Astrocyte of the cerebellum (primary cell): ENCODE results near the gene ABCC3.
A peak's percentile ranks its signal among the peaks of the same experiment; 100 is the strongest.

Source experiments
- DNase-seq: peaks from one replicate; pipeline ENCODE4 v3.0.0-alpha.2; 2011; ENCODE audit warnings: low read depth
- H3K4me3 ChIP-seq: 2 replicates; pipeline ENCODE4 v1.5.1; 2011; ENCODE audit warnings: mild to moderate bottlenecking, low read depth, low read length, moderate library complexity
- CTCF ChIP-seq: IDR thresholded peaks from 2 replicates; pipeline ENCODE4 v1.5.1; 2012; ENCODE audit warnings: low read length, low read depth, moderate library complexity, mild to moderate bottlenecking; ENCODE audit errors: missing control alignments
- in situ Hi-C: cut with HindIII; loops from 2 replicates; pipeline ENCODE4 v1.10.0; 2017; ENCODE audit warnings: low sequenced_read_pairs

The ABCC3 gene

GRCh38 chr17:50633683-50634082 lies 998 bp upstream of the ABCC3 start:
- no peak overlapping the region for H3K4me3 ChIP-seq
- in situ Hi-C loops, result no loop called here
- DNase-seq, result no peak
- no peak for TF ChIP-seq CTCF

GRCh38 chr17:50634915-50635731 lies 442 bp downstream of the ABCC3 start:
- H3K4me3 ChIP-seq, result peak overlapping the region; percentile 50
- no peak for DNase-seq
- in situ Hi-C loops, result loop anchor here (5.0 kb wide), 1 partner anchor 43 kb away; no protein-coding TSS in a partner anchor

GRCh38 chr17:50635732-50635981 lies 976 bp downstream of the ABCC3 start:
- H3K4me3 ChIP-seq, result peak overlapping the region; percentile 50
- no peak for TF ChIP-seq CTCF
- no peak for DNase-seq
- in situ Hi-C loops, result loop anchor here (5.0 kb wide), 1 partner anchor 43 kb away; no protein-coding TSS in a partner anchor

More at GRCh38 chr17:50634915-50635731, 442 bp downstream of the ABCC3 start:
- no peak for TF ChIP-seq CTCF

GRCh38 chr17:50635982-50636803 lies 1.5 kb downstream of the ABCC3 start:
- TF ChIP-seq CTCF, result no peak
- H3K4me3 ChIP-seq, result peak overlapping the region; percentile 50
- in situ Hi-C loops, result loop anchor here (5.0 kb wide), 1 partner anchor 44 kb away; no protein-coding TSS in a partner anchor
- DNase-seq, result no peak

GRCh38 chr17:50636804-50637195 lies 2.1 kb downstream of the ABCC3 start:
- TF ChIP-seq CTCF, result no peak
- in situ Hi-C loops, result loop anchor here (5.0 kb wide), 1 partner anchor 44 kb away; no protein-coding TSS in a partner anchor
- H3K4me3 ChIP-seq, result no peak overlapping the region
- DNase-seq, result no peak

- no peak for DNase-seq
- in situ Hi-C loops, result loop anchor here (5.0 kb wide), 1 partner anchor 46 kb away; no protein-coding TSS in a partner anchor
- TF ChIP-seq CTCF, result no peak
- no peak overlapping the region for H3K4me3 ChIP-seq
Measured at GRCh38 chr17:50637829-50638605, 3.3 kb downstream of the ABCC3 start.
